Lower leg skin (tissue), 3 donors: ENCODE data around the gene CPA5.

ENCODE experiments used
- CTCF ChIP-seq, 3 donors: fragments of 450-650 bp; IDR thresholded peaks; one replicate each; pipeline ENCODE4 v1.5.1; 2016; ENCODE audit warnings: antibody characterized with exemption in 3 of 3, mild to moderate bottlenecking in 3 of 3, moderate library complexity in 2 of 3
- POLR2A ChIP-seq, 2 donors: fragments of 450-650 bp; IDR thresholded peaks; one replicate each; pipeline ENCODE4 v1.6.1; 2016 to 2017; ENCODE audit warnings: antibody characterized with exemption in 2 of 2, mild to moderate bottlenecking in 1 of 2, moderate library complexity in 1 of 2

GRCh38 chr7:130314305-130314704 is 30.3 kb upstream of the CPA5 start:
- TF ChIP-seq CTCF (IDR thresholded peaks at IDR 0.05) (no peak), POLR2A (IDR thresholded peaks at IDR 0.05) (no peak)
